Brain microvascular endothelial cell (primary cell): ENCODE measurements around the gene ERFL.
"Not testable (repeated sequence)": the region's sequence is repeated elsewhere in the genome, so short reads cannot be mapped to it uniquely, and the experiment has no call there.

Experiments
- DNase-seq: peaks from one replicate; pipeline ENCODE4 v3.0.0-alpha.2; 2020
- H3K27ac ChIP-seq: fragments of 250-450 bp; sonication (Bioruptor Pico); 2 replicates; pipeline ENCODE4 v1.5.1; 2020; ENCODE audit warnings: mild to moderate bottlenecking, moderate library complexity
- H3K27me3 ChIP-seq: fragments of 250-450 bp; sonication (Bioruptor Pico); replicated peaks from 2 replicates; pipeline ENCODE4 v1.5.1; 2020; ENCODE audit warnings: mild to moderate bottlenecking
- H3K36me3 ChIP-seq: fragments of 250-450 bp; sonication (Bioruptor Pico); replicated peaks from 2 replicates; pipeline ENCODE4 v1.5.1; 2020; ENCODE audit warnings: mild to moderate bottlenecking
- H3K4me3 ChIP-seq: 2 replicates; pipeline ENCODE4 v1.5.1; 2011; ENCODE audit warnings: low read depth, mild to moderate bottlenecking, control low read depth, low read length, moderate library complexity
- CTCF ChIP-seq: IDR thresholded peaks from 2 replicates; pipeline ENCODE4 v1.5.1; 2011; ENCODE audit warnings: low read depth, mild to moderate bottlenecking, moderate library complexity, low read length, control low read depth, inconsistent platforms; ENCODE audit errors: missing control alignments
- in situ Hi-C: cut with HindIII; loops from 2 replicates; pipeline ENCODE4 v1.10.0; 2017; ENCODE audit warnings: low sequenced_read_pairs, low pct_ligation_motif_present

Gene ERFL

DNA sequence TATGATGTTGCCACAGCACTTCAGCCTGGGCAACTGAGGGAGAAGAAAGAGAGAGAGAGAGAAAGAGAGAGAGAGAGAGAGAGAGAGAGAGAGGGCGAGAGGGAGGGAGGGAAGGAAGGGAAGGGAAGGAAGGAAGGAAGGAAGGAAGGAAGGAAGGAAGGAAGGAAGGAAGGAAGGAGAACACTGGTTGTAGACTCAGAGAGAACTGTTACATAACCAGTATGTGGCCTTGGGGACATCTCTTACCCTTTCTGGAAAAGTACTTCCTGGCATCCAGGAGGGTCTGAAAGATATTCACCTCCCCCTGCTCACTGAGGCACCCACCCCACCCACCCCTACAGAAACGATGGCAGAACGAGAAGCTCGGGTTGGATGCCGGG is 47.9 kb downstream of the ERFL start:
- no peak overlapping the region for H3K27ac ChIP-seq
- no peak for TF ChIP-seq CTCF
- no peak overlapping the region for H3K4me3 ChIP-seq
- no peak for DNase-seq
- no peaks in the 10 kb centered on the region for H3K27me3 ChIP-seq
- no peaks in the 10 kb centered on the region for H3K36me3 ChIP-seq
- in situ Hi-C loops, result no loop called here

DNA sequence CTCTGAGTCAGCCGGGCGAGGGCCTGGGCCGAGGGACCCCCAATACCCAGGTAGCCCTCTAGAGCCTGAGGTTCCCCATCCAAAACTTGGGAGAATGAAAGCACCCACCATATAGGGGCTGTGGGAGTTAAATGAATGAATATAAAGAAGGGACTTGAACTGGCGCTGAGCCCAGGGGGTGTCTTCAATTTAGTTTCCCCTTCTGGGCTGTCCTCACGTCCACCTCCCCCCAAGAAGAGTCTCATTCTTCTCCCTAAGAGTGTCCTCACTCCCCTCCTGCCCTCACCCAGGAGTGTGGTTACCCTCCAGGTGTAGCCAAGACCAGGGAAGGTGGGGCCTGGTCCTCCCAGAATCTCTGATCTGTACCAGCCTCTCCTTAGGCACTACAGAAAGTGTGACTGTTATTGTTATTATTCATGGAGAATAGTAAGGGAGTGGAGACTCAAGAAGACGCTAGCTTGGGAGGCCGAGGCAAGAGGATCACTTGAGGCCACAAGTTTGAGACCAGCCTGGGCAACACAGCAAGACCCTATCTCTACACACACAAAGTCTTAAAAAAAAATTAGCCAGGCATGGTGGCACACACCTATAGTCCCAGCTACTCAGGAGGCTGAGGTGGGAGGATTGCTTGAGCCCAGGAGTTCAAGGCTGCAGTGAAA is 48.5 kb downstream of the ERFL start:
- in situ Hi-C loops, result no loop called here
- TF ChIP-seq CTCF, result no peak
- Histone ChIP-seq H3K36me3 (no peaks in the 10 kb centered on the region), H3K27ac (no peak overlapping the region), H3K27me3 (no peaks in the 10 kb centered on the region), H3K4me3 (no peak overlapping the region)
- DNase-seq, result no peak

DNA sequence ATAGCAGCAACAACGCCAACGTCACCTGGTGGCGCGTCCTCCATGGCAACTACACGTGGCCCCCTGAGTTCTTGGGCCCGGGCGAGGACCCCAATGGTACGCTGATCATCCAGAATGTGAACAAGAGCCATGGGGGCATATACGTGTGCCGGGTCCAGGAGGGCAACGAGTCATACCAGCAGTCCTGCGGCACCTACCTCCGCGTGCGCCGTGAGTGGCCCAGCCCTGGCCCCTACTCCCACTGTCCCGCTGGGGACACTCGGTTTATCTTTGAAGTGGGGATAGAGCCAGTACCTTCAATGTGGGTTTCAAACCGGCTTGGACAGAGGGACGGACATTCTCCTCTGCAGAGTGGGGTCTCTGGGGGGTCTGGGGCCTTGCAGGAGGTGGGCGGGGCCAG is 49.2 kb downstream of the ERFL start:
- TF ChIP-seq CTCF, result no peak
- Histone ChIP-seq H3K4me3 (no peak overlapping the region), H3K27ac (no peak overlapping the region)

DNA sequence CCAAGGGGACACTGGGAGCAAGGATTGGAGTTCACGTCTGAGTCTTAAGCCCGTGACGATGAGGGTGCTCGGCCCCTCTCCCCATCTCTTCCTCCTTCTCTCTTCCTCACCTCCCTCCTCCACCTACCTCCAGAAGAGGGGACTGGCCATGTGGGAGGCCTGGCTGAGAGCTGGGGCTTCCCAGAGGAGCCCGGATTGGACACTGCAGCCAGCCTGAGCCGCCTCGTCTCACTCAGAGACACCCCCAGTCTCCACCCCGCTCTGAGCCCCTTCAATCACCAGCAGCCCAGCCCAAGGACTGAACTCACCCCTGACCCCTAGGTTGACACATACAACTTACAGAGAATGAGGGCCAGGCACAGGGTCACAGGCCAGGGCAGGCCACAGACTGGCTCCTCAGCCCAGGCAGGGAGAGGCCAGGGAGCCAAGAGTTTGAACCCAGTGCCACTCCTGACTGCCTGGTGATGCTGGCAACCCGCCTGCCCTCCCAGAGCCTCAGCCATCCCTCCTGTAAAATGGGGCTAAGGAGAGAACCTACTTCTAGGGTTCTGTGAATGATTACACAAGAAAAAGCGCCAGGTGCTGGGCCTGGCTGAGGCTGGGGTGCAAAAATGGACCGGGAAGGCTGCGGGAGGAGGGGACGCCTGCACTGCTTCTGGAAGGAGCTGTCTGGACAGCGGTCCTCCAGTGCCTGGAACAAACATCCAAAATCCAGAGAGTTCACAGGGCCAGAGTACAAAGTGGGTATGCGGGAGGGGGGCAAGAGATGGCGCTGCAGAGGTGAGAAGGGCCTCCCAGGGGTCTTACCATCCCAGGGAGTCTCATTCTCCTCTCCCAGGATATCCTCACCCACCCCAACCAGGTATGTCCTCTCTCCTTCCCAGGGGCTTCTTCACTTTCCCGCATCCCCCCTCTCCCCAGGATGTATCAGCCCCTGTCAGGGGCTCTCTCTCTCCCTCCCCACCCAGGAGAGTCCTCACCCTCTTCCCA is 50.0 kb downstream of the ERFL start:
- Histone ChIP-seq H3K4me3 (no peak overlapping the region), H3K36me3 (no peaks in the 10 kb centered on the region), H3K27ac (no peak overlapping the region), H3K27me3 (no peaks in the 10 kb centered on the region)
- TF ChIP-seq CTCF, result no peak
- in situ Hi-C loops, result no loop called here
- DNase-seq, result no peak

More for the DNA sequence above, 49.2 kb downstream of the ERFL start:
- Histone ChIP-seq H3K27me3 (no peaks in the 10 kb centered on the region), H3K36me3 (no peaks in the 10 kb centered on the region)
- in situ Hi-C loops, result no loop called here
- DNase-seq, result no peak

GRCh38 chr19:41876847-41877832 is 51.1 kb downstream of the ERFL start, which contains the start of gene CD79A:
Gene CD79A, plus strand, starts transcription at chr19:41877279. Its CDS starts 26 bp downstream, at chr19:41877305.
- H3K36me3 ChIP-seq, result peaks cover 4% of the 10 kb centered on the region
- no peaks in the 10 kb centered on the region for H3K27me3 ChIP-seq
- no peak within 1 kb of the TSS for H3K4me3 ChIP-seq
- no peak within 1 kb of the TSS for H3K27ac ChIP-seq
- DNase-seq, result no peak
- TF ChIP-seq CTCF, result no peak
- in situ Hi-C loops, result no loop called here

DNA sequence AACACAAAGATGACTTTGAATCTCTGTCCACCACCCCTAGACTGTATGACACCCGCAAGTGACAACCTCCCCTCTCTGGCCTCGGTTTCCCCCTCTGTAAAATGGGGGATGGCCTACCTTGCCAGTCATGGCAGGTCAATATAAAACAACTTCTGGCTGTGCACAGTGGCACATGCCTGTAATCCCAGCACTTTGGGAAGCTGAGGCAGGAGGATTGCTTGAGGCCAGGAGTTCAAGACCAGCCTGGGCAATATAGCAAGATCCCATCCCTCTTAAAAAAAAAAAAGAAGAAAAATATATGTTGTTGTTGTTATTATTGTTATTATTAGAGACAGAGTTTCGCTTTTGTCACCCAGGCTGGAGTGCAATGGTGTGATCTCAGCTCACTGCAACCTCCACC is 52.3 kb downstream of the ERFL start:
- H3K4me3 ChIP-seq, H3K27me3 ChIP-seq, H3K27ac ChIP-seq, DNase-seq, in situ Hi-C loops: not testable (repeated sequence)
- peaks cover 16% of the 10 kb centered on the region for H3K36me3 ChIP-seq
